Pancreas (tissue), 10 donors: Measurements from ENCODE around the gene SULT1C3. TPM values are rescaled to one million over a fixed set of nuclear protein-coding genes. Genes with fewer than 3 reads are reported as not detected.

Experiments
- ATAC-seq, 4 donors: fragments of 200-7000 bp; cut with Tn5 transposase; one replicate each; pipeline versions ENCODE4 v1.8.0 to v1.9.1; 2020; ENCODE audit warnings: mild to moderate bottlenecking in 4 of 4, moderate library complexity in 4 of 4
- DNase-seq, 6 donors: peaks; one replicate each; pipeline ENCODE4 v3.0.0-alpha.2; 2020
- FAIRE-seq: peaks from 2 replicates; lab custom pipeline; 2012; peaks lifted over from hg19 to GRCh38; lab: Jason Lieb, UNC
- H3K27ac ChIP-seq, 4 donors: fragments of 200-600 bp; sonication (generic); 1 replicate in 3 of 4; 2 replicates in 1 of 4; pipeline versions ENCODE4 v1.5.0 to v1.8.0; 2020
- H3K27me3 ChIP-seq, 4 donors: fragments of 200-600 bp; one replicate each; pipeline ENCODE4 v1.8.0; 2021
- H3K36me3 ChIP-seq, 3 donors: fragments of 200-600 bp; sonication (generic) in 1 of 3; one replicate each; pipeline versions ENCODE4 v1.5.0 to v1.8.0; 2020 to 2021
- H3K4me1 ChIP-seq, 3 donors: fragments of 200-600 bp; one replicate each; pipeline ENCODE4 v1.8.0; 2021
- H3K4me3 ChIP-seq, 4 donors: fragments of 200-600 bp; sonication (generic) in 2 of 4; one replicate each; pipeline versions ENCODE4 v1.5.0 to v1.8.0; 2020 to 2021
- H3K9me3 ChIP-seq, 4 donors: fragments of 200-600 bp; one replicate each; pipeline ENCODE4 v1.8.0; 2021
- CTCF ChIP-seq, 4 donors: fragments of 200-600 bp; sonication (generic) in 3 of 4; IDR thresholded peaks; one replicate each; pipeline versions ENCODE4 v1.5.0 to v1.8.0; 2021; ENCODE audit warnings: antibody characterized with exemption in 4 of 4
- WGBS, 2 donors: extraction: QIAGEN DNeasy Blood & Tissue Kit; methylation state at CpG; one replicate each; pipeline ENCODE4 v1.1.7; 2013; 5-methylcytosine and 5-hydroxymethylcytosine counted together
- intact Hi-C, 3 donors: fragments of 100-400 bp; cut with DNase I; formaldehyde crosslinking; loops; one replicate each; pipeline versions ENCODE4 v1.11.1 to v1.14.2; 2022
- polyA plus RNA-seq, 2 donors: library from polyadenylated mRNA; stranded (reverse); fragments of 200-250 nt; gene quantifications; one replicate each; pipeline ENCODE4 v1.2.3, GENCODE V29; 2013
- total RNA-seq, 6 donors: library from RNA; stranded (reverse); fragmentation: NEBNext Ultra II Directional in 4 of 6; extraction: Animal tissue kit (Norgen Biotek cat#: 25700) in 4 of 6; gene quantifications; one replicate each; pipeline versions ENCODE4 v1.2.1 to v1.2.4, GENCODE V29; 2021 to 2023
- donor health status: healthy with polysubstance abuse.
- donor health status: DM: no; HTN: no; CAD: no; lungs with moderate emphysema.
- donor health status: DM: no; HTN: no; CAD: no.
- donor health status: control.
- donor health status: control.
- donor health status: Bipolar disorder and iron deficiency.
- donor health status: DM: yes; HTN: yes; CAD: no.
- donor health status: DM: no; HTN: no; CAD: no.
- donor health status: DM: no; HTN: no; CAD: no.
- donor health status: DM: yes; HTN: yes; CAD: no.

SULT1C3 gene
- total and polyA plus RNA-seq, 8 donors = not detected

GRCh38 chr2:108226564-108226963, 13.2 kb upstream of the SULT1C3 start:
- WGBS, 2 donors = 60 to 75% methylated on average over 2 of the region's 2 CpGs
- TF ChIP-seq CTCF (IDR thresholded peaks at IDR 0.05) = no peak
- Histone ChIP-seq H3K36me3 (no peaks in the 10 kb centered on the region), H3K27ac (no peak overlapping the region), H3K27me3 (no peaks in the 10 kb centered on the region), H3K4me3 (no peak overlapping the region), H3K9me3 (no peaks in the 10 kb centered on the region), H3K4me1 (no peaks in the 10 kb centered on the region)
- DNase-seq (no peak), ATAC-seq (no peak), FAIRE-seq (no peak)
- intact Hi-C loops = no loop called here

GRCh38 chr2:108228006-108228405, 11.8 kb upstream of the SULT1C3 start:
- Histone ChIP-seq H3K27me3 (no peaks in the 10 kb centered on the region), H3K4me1 (no peaks in the 10 kb centered on the region), H3K36me3 (no peaks in the 10 kb centered on the region), H3K27ac (no peak overlapping the region), H3K4me3 (no peak overlapping the region), H3K9me3 (no peaks in the 10 kb centered on the region)
- TF ChIP-seq CTCF (IDR thresholded peaks at IDR 0.05) = no peak
- ATAC-seq = no peak
- no peak for DNase-seq
- intact Hi-C loops = no loop called here
- 73 to 82% methylated on average over 4 of the region's 4 CpGs for WGBS, 2 donors
- FAIRE-seq = no peak

GRCh38 chr2:108228537-108228936, 11.2 kb upstream of the SULT1C3 start:
- ATAC-seq = no peak
- no peaks in the 10 kb centered on the region for H3K4me1 ChIP-seq
- H3K27ac ChIP-seq = no peak overlapping the region
- TF ChIP-seq CTCF (IDR thresholded peaks at IDR 0.05) = no peak
- no peaks in the 10 kb centered on the region for H3K9me3 ChIP-seq
- intact Hi-C loops = no loop called here
- FAIRE-seq = no peak
- H3K36me3 ChIP-seq = no peaks in the 10 kb centered on the region
- no peaks in the 10 kb centered on the region for H3K27me3 ChIP-seq
- no peak for DNase-seq
- WGBS, 2 donors = 61 to 75% methylated on average over 1 of the region's 1 CpG
- H3K4me3 ChIP-seq = no peak overlapping the region

GRCh38 chr2:108229875-108230274, 9.9 kb upstream of the SULT1C3 start:
- no peak overlapping the region for H3K4me3 ChIP-seq
- intact Hi-C loops = no loop called here
- no peak for TF ChIP-seq CTCF (IDR thresholded peaks at IDR 0.05)
- H3K9me3 ChIP-seq = no peaks in the 10 kb centered on the region
- H3K4me1 ChIP-seq = no peaks in the 10 kb centered on the region
- WGBS, 2 donors = 66 to 78% methylated on average over 2 of the region's 2 CpGs
- no peak overlapping the region for H3K27ac ChIP-seq
- no peaks in the 10 kb centered on the region for H3K27me3 ChIP-seq
- ATAC-seq (no peak), FAIRE-seq (no peak), DNase-seq (no peak)
- H3K36me3 ChIP-seq = no peaks in the 10 kb centered on the region

GRCh38 chr2:108235577-108235976, 4.2 kb upstream of the SULT1C3 start:
- no peak for DNase-seq
- H3K4me1 ChIP-seq = no peaks in the 10 kb centered on the region

More at GRCh38 chr2:108235577-108235976, 4.2 kb upstream of the SULT1C3 start:
- no peak for TF ChIP-seq CTCF (IDR thresholded peaks at IDR 0.05)
- intact Hi-C loops = no loop called here
- 67 to 80% methylated on average over 4 of the region's 4 CpGs for WGBS, 2 donors
- H3K36me3 ChIP-seq = no peaks in the 10 kb centered on the region
- no peak for ATAC-seq
- no peak overlapping the region for H3K4me3 ChIP-seq
- no peaks in the 10 kb centered on the region for H3K9me3 ChIP-seq
- no peak overlapping the region for H3K27ac ChIP-seq
- no peak for FAIRE-seq
- H3K27me3 ChIP-seq = no peaks in the 10 kb centered on the region
